ENCODE measurements around the gene IGF2BP3. TPM values are rescaled to one million over a fixed set of nuclear protein-coding genes. Genes with fewer than 3 reads are reported as not detected.

Gene IGF2BP3
- total RNA-seq, 1 donor from 2014 or later: 242 TPM

DNA sequence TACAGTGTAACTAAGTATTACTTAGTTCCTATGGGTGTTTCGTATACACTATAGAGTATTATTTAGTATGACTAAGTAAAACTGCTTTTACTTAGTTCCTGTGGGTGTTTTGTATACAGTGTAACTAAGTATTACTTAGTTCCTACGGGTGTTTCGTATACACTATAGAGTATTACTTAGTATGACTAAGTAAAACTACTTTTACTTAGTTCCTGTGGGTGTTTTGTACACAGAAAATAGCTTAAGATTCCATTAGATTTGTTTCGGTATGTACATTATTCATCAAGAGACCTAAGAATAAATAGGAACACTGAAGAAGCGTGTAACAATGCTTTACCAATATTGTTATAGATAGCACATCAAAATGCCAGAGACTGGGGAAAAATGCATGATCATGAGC, 25.0 kb downstream of the IGF2BP3 start:
- DNase-seq (ENCODE audit: low spot score): no peak
- Histone ChIP-seq H3K4me3 (no peak overlapping the region), H3F3A (ENCODE audit: low read depth) (peaks cover 11% of the 10 kb centered on the region), H3K9me3 (ENCODE audit: low read depth) (no peaks in the 10 kb centered on the region), H3K4me1 (no peaks in the 10 kb centered on the region), H2AFZ (replicated peaks) (no peak overlapping the region), H4K20me1 (ENCODE audit: low read depth) (peaks cover 76% of the 10 kb centered on the region), H3K4me2 (no peak overlapping the region), H3K27me3 (no peaks in the 10 kb centered on the region), H3K79me2 (ENCODE audit: low read depth) (peaks cover 100% of the 10 kb centered on the region), H3K27ac (no peak overlapping the region), H3K9ac (no peak overlapping the region), H3K36me3 (no peaks in the 10 kb centered on the region)
- TF ChIP-seq, protein P1, sequence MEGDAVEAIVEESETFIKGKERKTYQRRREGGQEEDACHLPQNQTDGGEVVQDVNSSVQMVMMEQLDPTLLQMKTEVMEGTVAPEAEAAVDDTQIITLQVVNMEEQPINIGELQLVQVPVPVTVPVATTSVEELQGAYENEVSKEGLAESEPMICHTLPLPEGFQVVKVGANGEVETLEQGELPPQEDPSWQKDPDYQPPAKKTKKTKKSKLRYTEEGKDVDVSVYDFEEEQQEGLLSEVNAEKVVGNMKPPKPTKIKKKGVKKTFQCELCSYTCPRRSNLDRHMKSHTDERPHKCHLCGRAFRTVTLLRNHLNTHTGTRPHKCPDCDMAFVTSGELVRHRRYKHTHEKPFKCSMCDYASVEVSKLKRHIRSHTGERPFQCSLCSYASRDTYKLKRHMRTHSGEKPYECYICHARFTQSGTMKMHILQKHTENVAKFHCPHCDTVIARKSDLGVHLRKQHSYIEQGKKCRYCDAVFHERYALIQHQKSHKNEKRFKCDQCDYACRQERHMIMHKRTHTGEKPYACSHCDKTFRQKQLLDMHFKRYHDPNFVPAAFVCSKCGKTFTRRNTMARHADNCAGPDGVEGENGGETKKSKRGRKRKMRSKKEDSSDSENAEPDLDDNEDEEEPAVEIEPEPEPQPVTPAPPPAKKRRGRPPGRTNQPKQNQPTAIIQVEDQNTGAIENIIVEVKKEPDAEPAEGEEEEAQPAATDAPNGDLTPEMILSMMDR (IDR thresholded peaks at IDR 0.05): no peak
- TF ChIP-seq EZH2phosphoT487 (IDR thresholded peaks at IDR 0.05) (no peak), EZH2 (IDR thresholded peaks at IDR 0.05) (no peak)
- H3K9me3 Mint-ChIP-seq: peaks cover 3% of the 10 kb centered on the region
- H3K27ac Mint-ChIP-seq: no peak overlapping the region
- no peaks in the 10 kb centered on the region for H3K27me3 Mint-ChIP-seq (ENCODE audit: insufficient read depth, low read depth)
- peaks cover 6% of the 10 kb centered on the region for H3K4me1 Mint-ChIP-seq
- H3K36me3 Mint-ChIP-seq: peaks cover 22% of the 10 kb centered on the region
- no peak overlapping the region for H3K4me3 Mint-ChIP-seq

DNA sequence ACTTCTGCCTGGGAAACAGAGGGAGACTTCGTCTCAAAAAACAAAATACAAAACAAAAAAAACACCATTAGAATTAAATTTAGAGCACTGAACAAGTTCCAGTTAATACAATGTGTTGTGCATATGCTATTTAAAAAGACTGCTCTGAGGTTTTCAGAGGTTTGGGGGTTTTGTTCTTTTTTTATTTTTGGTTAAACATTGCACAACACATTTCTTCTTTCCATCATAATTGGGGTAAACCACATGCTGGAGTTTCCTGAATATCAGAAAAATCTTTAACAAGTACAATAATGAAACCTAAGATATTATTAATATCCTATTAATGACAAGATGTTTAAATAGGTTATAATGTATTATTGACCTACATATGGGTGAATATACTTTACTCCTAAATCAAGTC, 26.3 kb downstream of the IGF2BP3 start:
- no peak overlapping the region for H3K4me3 ChIP-seq
- TF ChIP-seq EZH2 (IDR thresholded peaks at IDR 0.05) (no peak), EZH2phosphoT487 (IDR thresholded peaks at IDR 0.05) (no peak)
- TF ChIP-seq, protein P1 (IDR thresholded peaks at IDR 0.05): no peak
- no peak overlapping the region for H3K4me2 ChIP-seq
- peaks cover 8% of the 10 kb centered on the region for H3K9me3 Mint-ChIP-seq
- H2AFZ ChIP-seq (replicated peaks): no peak overlapping the region
- no peak overlapping the region for H3K4me3 Mint-ChIP-seq
- no peaks in the 10 kb centered on the region for H3K27me3 Mint-ChIP-seq (ENCODE audit: insufficient read depth, low read depth)
- H4K20me1 ChIP-seq (ENCODE audit: low read depth): peaks cover 73% of the 10 kb centered on the region
- H3K36me3 Mint-ChIP-seq: peaks cover 26% of the 10 kb centered on the region
- H3K36me3 ChIP-seq: no peaks in the 10 kb centered on the region
- H3K9ac ChIP-seq: no peak overlapping the region
- peaks cover 100% of the 10 kb centered on the region for H3K79me2 ChIP-seq (ENCODE audit: low read depth)
- H3F3A ChIP-seq (ENCODE audit: low read depth): peaks cover 11% of the 10 kb centered on the region
- DNase-seq (ENCODE audit: low spot score): no peak
- no peak overlapping the region for H3K27ac Mint-ChIP-seq
- no peaks in the 10 kb centered on the region for H3K27me3 ChIP-seq
- no peaks in the 10 kb centered on the region for H3K4me1 ChIP-seq
- peaks cover 3% of the 10 kb centered on the region for H3K4me1 Mint-ChIP-seq
- no peaks in the 10 kb centered on the region for H3K9me3 ChIP-seq (ENCODE audit: low read depth)
- H3K27ac ChIP-seq: no peak overlapping the region

DNA sequence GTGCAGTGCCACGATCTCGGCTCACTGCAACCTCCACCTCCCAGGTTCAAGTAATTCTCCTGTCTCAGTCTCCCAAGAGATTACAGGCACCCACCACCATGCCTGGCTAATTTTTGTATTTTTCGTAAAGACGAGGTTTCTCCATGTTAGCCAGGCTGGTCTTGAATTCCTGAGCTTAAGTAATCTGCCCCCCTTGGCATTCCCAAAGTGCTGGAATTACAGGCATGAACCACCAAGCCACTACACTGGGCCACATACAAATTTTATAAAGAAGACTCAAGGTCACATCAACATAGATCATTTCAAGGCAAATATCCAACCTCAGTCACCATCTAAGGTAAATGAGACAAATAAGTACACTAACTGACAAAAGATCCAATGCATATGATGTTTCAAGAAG, 32.1 kb downstream of the IGF2BP3 start:
- no peaks in the 10 kb centered on the region for H3K4me1 ChIP-seq
- H3K36me3 ChIP-seq: peaks cover 6% of the 10 kb centered on the region
- H3K9ac ChIP-seq: no peak overlapping the region
- H3K4me1 Mint-ChIP-seq: peaks cover 10% of the 10 kb centered on the region
- H3K27me3 Mint-ChIP-seq (ENCODE audit: insufficient read depth, low read depth): no peaks in the 10 kb centered on the region
- no peak overlapping the region for H2AFZ ChIP-seq (replicated peaks)
- H3K27ac Mint-ChIP-seq: no peak overlapping the region
- H3K4me3 ChIP-seq: no peak overlapping the region
- H3K79me2 ChIP-seq (ENCODE audit: low read depth): peaks cover 100% of the 10 kb centered on the region
- H3K9me3 ChIP-seq (ENCODE audit: low read depth): no peaks in the 10 kb centered on the region
- H3K27me3 ChIP-seq: no peaks in the 10 kb centered on the region
- peaks cover 31% of the 10 kb centered on the region for H3K36me3 Mint-ChIP-seq
- no peaks in the 10 kb centered on the region for H3F3A ChIP-seq (ENCODE audit: low read depth)
- H3K27ac ChIP-seq: no peak overlapping the region
- H3K9me3 Mint-ChIP-seq: peaks cover 8% of the 10 kb centered on the region
- DNase-seq (ENCODE audit: low spot score): no peak
- H3K4me2 ChIP-seq: no peak overlapping the region
- peaks cover 76% of the 10 kb centered on the region for H4K20me1 ChIP-seq (ENCODE audit: low read depth)
- no peak overlapping the region for H3K4me3 Mint-ChIP-seq
- TF ChIP-seq EZH2 (IDR thresholded peaks at IDR 0.05) (no peak), EZH2phosphoT487 (IDR thresholded peaks at IDR 0.05) (no peak)
- TF ChIP-seq, protein P1 (IDR thresholded peaks at IDR 0.05): no peak

Data from neural progenitor cell (in vitro differentiated cells).